SK-N-SH treated with all-trans-retinoic acid at 6 μM for 48 hours (cell line): ENCODE results near the gene CHMP6.

Source experiments
- ARNTL ChIP-seq: fragments of 450-650 bp; formaldehyde crosslinking; IDR thresholded peaks from 2 replicates; pipeline ENCODE4 v1.5.0; 2020; ENCODE audit warnings: low read depth, mild to moderate bottlenecking, moderate library complexity, borderline replicate concordance
- BACH2 ChIP-seq: fragments of 250-450 bp; sonication (Bioruptor Pico); IDR thresholded peaks from 2 replicates; pipeline ENCODE4 v1.9.0; 2021; ENCODE audit warnings: mild to moderate bottlenecking, borderline replicate concordance
- GLIS3 ChIP-seq: fragments of 250-450 bp; sonication (Bioruptor Pico); IDR thresholded peaks from 2 replicates; pipeline ENCODE4 v1.5.0; 2020; ENCODE audit warnings: mild to moderate bottlenecking, moderate library complexity
- RARB ChIP-seq: fragments of 250-450 bp; sonication (Bioruptor Pico); IDR thresholded peaks from 2 replicates; pipeline ENCODE4 v1.8.0; 2021; ENCODE audit warnings: mild to moderate bottlenecking, moderate library complexity
- SNAI2 ChIP-seq: fragments of 250-450 bp; sonication (Bioruptor Pico); IDR thresholded peaks from 2 replicates; pipeline ENCODE4 v1.5.0; 2020; ENCODE audit warnings: mild to moderate bottlenecking, moderate library complexity
- TOX ChIP-seq: fragments of 250-450 bp; sonication (Bioruptor Pico); IDR thresholded peaks from 2 replicates; pipeline ENCODE4 v1.8.0; 2021; ENCODE audit warnings: mild to moderate bottlenecking, moderate library complexity, borderline replicate concordance
- ZC3H10 ChIP-seq: fragments of 250-450 bp; sonication (Bioruptor Pico); IDR thresholded peaks from 2 replicates; pipeline ENCODE4 v1.5.1; 2021; ENCODE audit warnings: mild to moderate bottlenecking, moderate library complexity
- ZFP3 ChIP-seq: fragments of 250-450 bp; sonication (Bioruptor Pico); IDR thresholded peaks from 2 replicates; pipeline ENCODE4 v1.5.0; 2020; ENCODE audit warnings: mild to moderate bottlenecking, moderate library complexity
- ZFP30 ChIP-seq: fragments of 450-650 bp; formaldehyde crosslinking; IDR thresholded peaks from 2 replicates; pipeline ENCODE4 v1.5.0; 2022; ENCODE audit warnings: mild to moderate bottlenecking, moderate library complexity
- ZNF70 ChIP-seq: fragments of 450-650 bp; formaldehyde crosslinking; IDR thresholded peaks from 2 replicates; pipeline ENCODE4 v1.5.0; 2020; ENCODE audit warnings: mild to moderate bottlenecking, moderate library complexity
- ZNF8 ChIP-seq: fragments of 450-650 bp; formaldehyde crosslinking; IDR thresholded peaks from 2 replicates; pipeline ENCODE4 v1.5.0; 2020; ENCODE audit warnings: mild to moderate bottlenecking, moderate library complexity
- TF ChIP-seq, protein P1 (sequence below): fragments of 250-450 bp; sonication (Bioruptor Pico); IDR thresholded peaks from 2 replicates; pipeline ENCODE4 v1.8.0; 2020; ENCODE audit warnings: mild to moderate bottlenecking, moderate library complexity, borderline replicate concordance
- TF ChIP-seq, protein P2 (sequence below): fragments of 250-450 bp; sonication (Bioruptor Pico); IDR thresholded peaks from 2 replicates; pipeline ENCODE4 v1.5.0; 2020; ENCODE audit warnings: mild to moderate bottlenecking, moderate library complexity

GRCh38 chr17:80944326-80944725, 47.3 kb upstream of the CHMP6 start:
- no peak for TF ChIP-seq ARNTL (CRISPR knock-in tag)
- TF ChIP-seq, protein P1, sequence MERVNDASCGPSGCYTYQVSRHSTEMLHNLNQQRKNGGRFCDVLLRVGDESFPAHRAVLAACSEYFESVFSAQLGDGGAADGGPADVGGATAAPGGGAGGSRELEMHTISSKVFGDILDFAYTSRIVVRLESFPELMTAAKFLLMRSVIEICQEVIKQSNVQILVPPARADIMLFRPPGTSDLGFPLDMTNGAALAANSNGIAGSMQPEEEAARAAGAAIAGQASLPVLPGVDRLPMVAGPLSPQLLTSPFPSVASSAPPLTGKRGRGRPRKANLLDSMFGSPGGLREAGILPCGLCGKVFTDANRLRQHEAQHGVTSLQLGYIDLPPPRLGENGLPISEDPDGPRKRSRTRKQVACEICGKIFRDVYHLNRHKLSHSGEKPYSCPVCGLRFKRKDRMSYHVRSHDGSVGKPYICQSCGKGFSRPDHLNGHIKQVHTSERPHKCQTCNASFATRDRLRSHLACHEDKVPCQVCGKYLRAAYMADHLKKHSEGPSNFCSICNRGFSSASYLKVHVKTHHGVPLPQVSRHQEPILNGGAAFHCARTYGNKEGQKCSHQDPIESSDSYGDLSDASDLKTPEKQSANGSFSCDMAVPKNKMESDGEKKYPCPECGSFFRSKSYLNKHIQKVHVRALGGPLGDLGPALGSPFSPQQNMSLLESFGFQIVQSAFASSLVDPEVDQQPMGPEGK (CRISPR knock-in tag) = no peak
- no peak for TF ChIP-seq ZFP3 (CRISPR knock-in tag)
- TF ChIP-seq ZFP30 (CRISPR knock-in tag) = no peak
- no peak for TF ChIP-seq ZC3H10 (CRISPR knock-in tag)
- TF ChIP-seq, protein P2, sequence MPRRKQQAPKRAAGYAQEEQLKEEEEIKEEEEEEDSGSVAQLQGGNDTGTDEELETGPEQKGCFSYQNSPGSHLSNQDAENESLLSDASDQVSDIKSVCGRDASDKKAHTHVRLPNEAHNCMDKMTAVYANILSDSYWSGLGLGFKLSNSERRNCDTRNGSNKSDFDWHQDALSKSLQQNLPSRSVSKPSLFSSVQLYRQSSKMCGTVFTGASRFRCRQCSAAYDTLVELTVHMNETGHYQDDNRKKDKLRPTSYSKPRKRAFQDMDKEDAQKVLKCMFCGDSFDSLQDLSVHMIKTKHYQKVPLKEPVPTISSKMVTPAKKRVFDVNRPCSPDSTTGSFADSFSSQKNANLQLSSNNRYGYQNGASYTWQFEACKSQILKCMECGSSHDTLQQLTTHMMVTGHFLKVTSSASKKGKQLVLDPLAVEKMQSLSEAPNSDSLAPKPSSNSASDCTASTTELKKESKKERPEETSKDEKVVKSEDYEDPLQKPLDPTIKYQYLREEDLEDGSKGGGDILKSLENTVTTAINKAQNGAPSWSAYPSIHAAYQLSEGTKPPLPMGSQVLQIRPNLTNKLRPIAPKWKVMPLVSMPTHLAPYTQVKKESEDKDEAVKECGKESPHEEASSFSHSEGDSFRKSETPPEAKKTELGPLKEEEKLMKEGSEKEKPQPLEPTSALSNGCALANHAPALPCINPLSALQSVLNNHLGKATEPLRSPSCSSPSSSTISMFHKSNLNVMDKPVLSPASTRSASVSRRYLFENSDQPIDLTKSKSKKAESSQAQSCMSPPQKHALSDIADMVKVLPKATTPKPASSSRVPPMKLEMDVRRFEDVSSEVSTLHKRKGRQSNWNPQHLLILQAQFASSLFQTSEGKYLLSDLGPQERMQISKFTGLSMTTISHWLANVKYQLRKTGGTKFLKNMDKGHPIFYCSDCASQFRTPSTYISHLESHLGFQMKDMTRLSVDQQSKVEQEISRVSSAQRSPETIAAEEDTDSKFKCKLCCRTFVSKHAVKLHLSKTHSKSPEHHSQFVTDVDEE = no peak
- no peak for TF ChIP-seq TOX (CRISPR knock-in tag)
- no peak for TF ChIP-seq SNAI2 (CRISPR knock-in tag)
- TF ChIP-seq ZNF70 (CRISPR knock-in tag) = no peak
- TF ChIP-seq GLIS3 (CRISPR knock-in tag) = no peak
- TF ChIP-seq BACH2 (CRISPR knock-in tag) = no peak
- TF ChIP-seq ZNF8 (CRISPR knock-in tag) = no peak
- no peak for TF ChIP-seq RARB (CRISPR knock-in tag)
